Activated T-helper 9 cell treated with anti-CD3 and anti-CD28 coated beads, Interleukin-2, amount 50 U/mL, for 16 hours (primary cell): ENCODE data around the gene PIGS.

ENCODE experiments used
- DNase-seq: peaks from one replicate; pipeline ENCODE4 v3.0.0-alpha.2; 2020; ENCODE audit warnings: low read depth

Gene PIGS

GRCh38 chr17:28550858-28551257 is 20.5 kb downstream of the PIGS start:
- no peak for DNase-seq

- DNase-seq = peak; percentile 41
Observed at GRCh38 chr17:28549236-28550132, 21.8 kb downstream of the PIGS start.

- DNase-seq = no peak
Observed at GRCh38 chr17:28548417-28549130, 22.8 kb downstream of the PIGS start.

- peak; percentile 52 for DNase-seq
Observed at GRCh38 chr17:28547623-28548416, 23.5 kb downstream of the PIGS start.

- DNase-seq = no peak
Observed at GRCh38 chr17:28547096-28547622, 24.2 kb downstream of the PIGS start.

GRCh38 chr17:28545787-28546415 is 25.4 kb downstream of the PIGS start:
- no peak for DNase-seq

- no peak for DNase-seq
Observed at GRCh38 chr17:28545141-28545503, 26.2 kb downstream of the PIGS start.

GRCh38 chr17:28544402-28545140 is 26.8 kb downstream of the PIGS start:
- no peak for DNase-seq

- DNase-seq = no peak
Observed at GRCh38 chr17:28541439-28541838, 29.9 kb downstream of the PIGS start.

GRCh38 chr17:28540231-28540630 is 31.1 kb downstream of the PIGS start:
- no peak for DNase-seq

GRCh38 chr17:28538296-28538895 is 32.9 kb downstream of the PIGS start:
- no peak for DNase-seq

- no peak for DNase-seq
Observed at GRCh38 chr17:28537219-28537610, 34.1 kb downstream of the PIGS start.

GRCh38 chr17:28536532-28537218 is 34.6 kb downstream of the PIGS start:
- no peak for DNase-seq

- DNase-seq = no peak
Observed at GRCh38 chr17:28534740-28535375, 36.5 kb downstream of the PIGS start.

- no peak for DNase-seq
Observed at GRCh38 chr17:28533091-28533807, 38.1 kb downstream of the PIGS start.

GRCh38 chr17:28532050-28532960 is 39.0 kb downstream of the PIGS start:
- DNase-seq = no peak

GRCh38 chr17:28530926-28531325 is 40.4 kb downstream of the PIGS start:
- DNase-seq = no peak

- no peak for DNase-seq
Observed at GRCh38 chr17:28530250-28530649, 41.1 kb downstream of the PIGS start.
